HCT116 (cell line): ENCODE results near the gene TBC1D14. TPM values are rescaled to one million over a fixed set of nuclear protein-coding genes. Genes with fewer than 3 reads are reported as not detected.

Experiments used
- ATAC-seq: fragments of 200-7000 bp; cut with Tn5 transposase; 2 replicates; pipeline ENCODE4 v1.9.1; 2020; ENCODE audit warnings: mild to moderate bottlenecking, moderate library complexity
- BruUV-seq: library from RNA; stranded (reverse); fragments of 400-500 nt; replicated peaks from 2 replicates; lab custom pipeline; 2021; lab: Mats Ljungman, UMichigan
- CTCF ChIA-PET: fragments of 300-600 bp; sonication (Branson Sonifier 250); formaldehyde crosslinking; loops from one replicate; lab custom pipeline; 2021; ENCODE audit warnings: antibody characterized with exemption; lab: Charles Lee
- POLR2A ChIA-PET: fragments of 300-600, 350-600 bp; sonication (Branson Sonifier 250); formaldehyde crosslinking; loops from one replicate; lab custom pipeline; 2021; ENCODE audit warnings: antibody characterized with exemption; lab: Charles Lee
- RAD21 ChIA-PET, 2 experiments: fragments of 300-600 bp; sonication (Branson Sonifier 250); formaldehyde crosslinking; loops; one replicate each; lab custom pipeline; 2023; ENCODE audit warnings: low total read pairs in 2 of 2; ENCODE audit not compliant: uncharacterized antibody in 2 of 2, unreplicated experiment in 2 of 2, low non-redundant PET in 1 of 2; lab: Charles Lee
- DNase-seq: peaks from one replicate; pipeline ENCODE4 v3.0.0-alpha.2; 2010; ENCODE audit warnings: low read depth, low spot score
- H2AFZ ChIP-seq: fragments of 200-600 bp; shearing (Covaris generic), sonication (generic); 2 replicates; pipeline ENCODE4 v1.6.1; 2017; ENCODE audit warnings: low read depth, mixed run types, mixed read lengths, antibody characterized with exemption, low read length; ENCODE audit not compliant: poor library complexity, severe bottlenecking
- H3K27ac ChIP-seq: 2 replicates; pipeline ENCODE4 v1.5.1; 2012; ENCODE audit warnings: low read depth, low read length
- H3K27me3 ChIP-seq: fragments of 200-600 bp; sonication (generic); 2 replicates; pipeline ENCODE4 v1.6.1; 2016; ENCODE audit warnings: mixed run types, low read length, mixed read lengths; ENCODE audit not compliant: insufficient read depth
- H3K36me3 ChIP-seq, 2 experiments: fragments of 200-500 bp in 1 of 2; fragments of 200-600 bp in 1 of 2; sonication (Bioruptor generic) in 1 of 2; sonication (generic) in 1 of 2; 2 replicates each; pipeline versions ENCODE4 v1.5.1 to v1.6.1; 2014 to 2016; ENCODE audit warnings: low read length in 2 of 2, inconsistent platforms in 1 of 2, mixed read lengths in 1 of 2, mixed run types in 1 of 2; ENCODE audit not compliant: insufficient read depth in 2 of 2, control insufficient read depth in 1 of 2
- H3K4me1 ChIP-seq, 2 experiments: fragments of 200-600 bp in 1 of 2; sonication (generic) in 1 of 2; 2 replicates each; pipeline versions ENCODE4 v1.5.1 to v1.6.1; 2012 to 2017; ENCODE audit warnings: low read length in 2 of 2, inconsistent platforms in 1 of 2, mild to moderate bottlenecking in 1 of 2, mixed read lengths in 1 of 2, mixed run types in 1 of 2, moderate library complexity in 1 of 2; ENCODE audit not compliant: insufficient read depth in 2 of 2, control insufficient read depth in 1 of 2
- H3K4me2 ChIP-seq: fragments of 200-600 bp; sonication (generic); 2 replicates; pipeline ENCODE4 v1.6.1; 2017; ENCODE audit warnings: mixed run types, low read length, mixed read lengths
- H3K4me3 ChIP-seq, 2 experiments: fragments of 200-600 bp in 1 of 2; sonication (generic) in 1 of 2; replicated peaks in 1 of 2; 2 replicates each; pipeline ENCODE4 v1.5.1; 2011 to 2016; ENCODE audit warnings: low read length in 2 of 2, control low read depth in 1 of 2, low read depth in 1 of 2, mild to moderate bottlenecking in 1 of 2, mixed read lengths in 1 of 2, mixed run types in 1 of 2
- H3K79me2 ChIP-seq: fragments of 200-600 bp; sonication (generic); 2 replicates; pipeline ENCODE4 v1.6.1; 2017; ENCODE audit warnings: mild to moderate bottlenecking, mixed run types, low read length, moderate library complexity, mixed read lengths; ENCODE audit not compliant: insufficient read depth
- H3K9ac ChIP-seq: fragments of 200-600 bp; sonication (generic); 2 replicates; pipeline ENCODE4 v1.6.1; 2016; ENCODE audit warnings: low read length, mixed read lengths
- H3K9me2 ChIP-seq: fragments of 200-600 bp; sonication (generic), shearing (Covaris generic); 2 replicates; pipeline ENCODE4 v1.6.1; 2017; ENCODE audit warnings: mixed run types, mild to moderate bottlenecking, moderate library complexity; ENCODE audit not compliant: insufficient read depth
- H3K9me3 ChIP-seq, 2 experiments: fragments of 200-500 bp in 1 of 2; fragments of 200-600 bp in 1 of 2; sonication (Bioruptor generic) in 1 of 2; sonication (generic) in 1 of 2; 2 replicates each; pipeline ENCODE4 v1.6.1; 2014 to 2017; ENCODE audit warnings: low read length in 2 of 2, mixed read lengths in 2 of 2, inconsistent platforms in 1 of 2, low read depth in 1 of 2, mild to moderate bottlenecking in 1 of 2, mixed run types in 1 of 2, moderate library complexity in 1 of 2; ENCODE audit not compliant: control insufficient read depth in 1 of 2, insufficient read depth in 1 of 2
- H4K20me1 ChIP-seq: fragments of 200-600 bp; sonication (generic), shearing (Covaris generic); 2 replicates; pipeline ENCODE4 v1.6.1; 2017; ENCODE audit warnings: mixed run types, mild to moderate bottlenecking, moderate library complexity; ENCODE audit not compliant: insufficient read depth
- CEBPB ChIP-seq: IDR thresholded peaks from 2 replicates; pipeline ENCODE4 v1.6.1; 2012; ENCODE audit warnings: low read depth
- EZH2phosphoT487 ChIP-seq: fragments of 200-600 bp; IDR thresholded peaks from 2 replicates; pipeline ENCODE4 v1.6.1; 2018; ENCODE audit warnings: antibody characterized with exemption, borderline replicate concordance
- JUND ChIP-seq: IDR thresholded peaks from 2 replicates; pipeline ENCODE4 v1.6.1; 2012
- POLR2AphosphoS5 ChIP-seq: IDR thresholded peaks from 2 replicates; pipeline ENCODE4 v1.6.1; 2011; ENCODE audit warnings: mild to moderate bottlenecking, low read depth, low read length, moderate library complexity
- REST ChIP-seq: IDR thresholded peaks from 2 replicates; pipeline ENCODE4 v1.6.1; 2012; ENCODE audit warnings: low read depth
- SRF ChIP-seq: IDR thresholded peaks from 2 replicates; pipeline ENCODE4 v1.6.1; 2012; ENCODE audit warnings: low read depth
- ZBTB33 ChIP-seq: IDR thresholded peaks from 2 replicates; pipeline ENCODE4 v1.6.1; 2011; ENCODE audit warnings: mild to moderate bottlenecking, low read length, moderate library complexity; ENCODE audit not compliant: insufficient replicate concordance; ENCODE audit errors: extremely low read depth
- ZFX ChIP-seq: fragments of 450-650 bp; IDR thresholded peaks from 2 replicates; pipeline ENCODE4 v1.6.1; 2017
- intact Hi-C: fragments of 100-400 bp; cut with micrococcal nuclease; formaldehyde crosslinking; loops from 2 replicates; pipeline ENCODE4 v1.10.0; 2022
- total RNA-seq: library from RNA; stranded (reverse); gene quantifications from one replicate; pipeline ENCODE4 v1.2.1, GENCODE V29; 2021; ENCODE audit not compliant: unreplicated experiment

The TBC1D14 gene
- total RNA-seq, 1 experiment from 2014 or later, result 62.9 TPM

GRCh38 chr4:6956434-6957147 lies 47.0 kb downstream of the TBC1D14 start (continued):
- no peak for TF ChIP-seq CEBPB
- no peak for TF ChIP-seq ZFX
- no peak for TF ChIP-seq EZH2phosphoT487
- TF ChIP-seq ZBTB33, result no peak
- no peak for TF ChIP-seq SRF

GRCh38 chr4:6957148-6957520 lies 47.5 kb downstream of the TBC1D14 start:
- no peak overlapping the region for H3K27ac ChIP-seq
- RAD21 ChIA-PET, result no interaction called here
- CTCF ChIA-PET, result no interaction called here
- DNase-seq (no peak), ATAC-seq (no peak)
- no peak overlapping the region for H3K4me2 ChIP-seq
- peaks cover 40% of the 10 kb centered on the region for H3K79me2 ChIP-seq
- no TSS peak for BruUV-seq
- H3K4me1 ChIP-seq, result peaks cover 17 to 30% of the 10 kb centered on the region in 2 experiments; a peak in 3 of 4 replicates
- H3K9ac ChIP-seq, result no peak overlapping the region
- H4K20me1 ChIP-seq, result no peaks in the 10 kb centered on the region
- intact Hi-C loops, result no loop called here
- no peaks in the 10 kb centered on the region for H3K27me3 ChIP-seq
- POLR2A ChIA-PET, result no interaction called here
- no peak overlapping the region for H2AFZ ChIP-seq
- H3K36me3 ChIP-seq, result no peaks in the 10 kb centered on the region
- H3K4me3 ChIP-seq, result no peak overlapping the region
- H3K9me3 ChIP-seq, result no peaks in the 10 kb centered on the region
- TF ChIP-seq CEBPB (no peak), POLR2AphosphoS5 (no peak), JUND (no peak), REST (no peak)
- H3K9me2 ChIP-seq, result no peaks in the 10 kb centered on the region
